Tibial artery (tissue), 4 donors: Measurements from ENCODE around the gene PCK2.

ENCODE experiments used
- DNase-seq, 2 donors: peaks; one replicate each; pipeline ENCODE4 v3.0.0-alpha.2; 2019
- H3K27ac ChIP-seq, 2 donors: fragments of 200-600 bp; sonication (generic) in 1 of 2; 1 replicate in 1 of 2; 2 replicates in 1 of 2; pipeline ENCODE4 v1.5.1; 2018 to 2019; ENCODE audit warnings: mild to moderate bottlenecking in 1 of 2
- H3K27me3 ChIP-seq, 2 donors: fragments of 200-600 bp; sonication (generic) in 1 of 2; one replicate each; pipeline versions ENCODE4 v1.5.1 to v1.6.0; 2016 to 2019
- H3K36me3 ChIP-seq, 3 donors: fragments of 200-600 bp; sonication (generic) in 2 of 3; one replicate each; pipeline ENCODE4 v1.5.1; 2016 to 2019; ENCODE audit warnings: mild to moderate bottlenecking in 2 of 3
- H3K4me1 ChIP-seq, 4 donors: fragments of 200-600 bp; sonication (generic) in 2 of 4; 1 replicate in 3 of 4; 2 replicates in 1 of 4; pipeline ENCODE4 v1.5.1; 2016 to 2019
- H3K4me3 ChIP-seq, 2 donors: fragments of 200-600 bp; sonication (generic) in 1 of 2; 1 replicate in 1 of 2; 2 replicates in 1 of 2; pipeline ENCODE4 v1.5.1; 2018 to 2019; ENCODE audit warnings: mild to moderate bottlenecking in 2 of 2
- H3K9me3 ChIP-seq, 3 donors: fragments of 200-600 bp; sonication (generic) in 1 of 3; one replicate each; pipeline ENCODE4 v1.5.1; 2016 to 2019
- CTCF ChIP-seq, 2 experiments: fragments of 200-600 bp in 1 of 2; fragments of 450-650 bp in 1 of 2; IDR thresholded peaks; one replicate each; pipeline ENCODE4 v1.5.1; 2017 to 2019; ENCODE audit warnings: antibody characterized with exemption in 2 of 2, mild to moderate bottlenecking in 1 of 2, moderate library complexity in 1 of 2
- intact Hi-C: fragments of 100-400 bp; cut with DNase I; formaldehyde crosslinking; loops from one replicate; pipeline ENCODE4 v1.15.0; 2023; ENCODE audit warnings: low total_unique reads

PCK2 gene

DNA sequence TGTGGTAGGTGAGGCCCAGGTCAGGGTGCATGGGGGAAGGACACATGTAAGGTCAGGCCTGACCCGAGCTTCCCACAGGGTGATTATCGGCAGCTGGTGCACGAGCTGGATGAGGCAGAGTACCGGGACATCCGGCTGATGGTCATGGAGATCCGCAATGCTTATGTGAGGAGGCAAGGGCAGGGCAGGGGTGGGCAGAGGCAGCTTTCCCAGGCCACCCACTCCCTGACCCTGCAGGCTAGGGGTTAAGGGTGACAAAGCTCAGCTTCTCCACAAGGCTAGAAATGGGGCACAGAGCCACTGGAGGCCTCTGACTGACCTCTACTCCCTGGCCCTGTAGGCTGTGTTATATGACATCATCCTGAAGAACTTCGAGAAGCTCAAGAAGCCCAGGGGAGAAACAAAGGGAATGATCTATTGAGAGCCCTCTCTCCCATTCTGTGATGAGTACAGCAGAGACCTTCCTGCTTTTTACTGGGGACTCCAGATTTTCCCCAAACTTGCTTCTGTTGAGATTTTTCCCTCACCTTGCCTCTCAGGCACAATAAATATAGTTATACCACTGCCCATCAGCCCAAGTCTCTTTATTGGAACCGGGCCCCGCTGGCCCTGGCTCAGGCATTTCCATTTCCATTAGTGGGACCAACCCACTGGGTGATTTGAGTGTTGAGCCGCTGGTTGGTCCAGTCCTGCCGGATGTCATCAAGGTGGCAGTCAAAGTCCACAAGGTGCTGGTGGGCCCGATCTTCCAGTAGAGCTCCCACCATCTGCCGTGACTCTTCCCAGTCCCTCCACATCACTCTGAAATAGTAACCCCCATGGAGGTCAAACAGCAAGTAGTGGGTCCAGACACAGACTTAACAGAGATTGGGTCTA lies 44.5 kb downstream of the PCK2 start:
- no peak for DNase-seq
- no peaks in the 10 kb centered on the region for H3K27me3 ChIP-seq
- H3K9me3 ChIP-seq = no peaks in the 10 kb centered on the region
- no peak for TF ChIP-seq CTCF (IDR thresholded peaks at IDR 0.05)
- intact Hi-C loops = no loop called here
- no peak overlapping the region for H3K4me3 ChIP-seq
- H3K36me3 ChIP-seq = peaks cover 12 to 24% (median 24%) of the 10 kb centered on the region in 3 donors
- no peak overlapping the region for H3K27ac ChIP-seq
- peaks cover 7 to 49% (median 36%) of the 10 kb centered on the region in 4 donors for H3K4me1 ChIP-seq

DNA sequence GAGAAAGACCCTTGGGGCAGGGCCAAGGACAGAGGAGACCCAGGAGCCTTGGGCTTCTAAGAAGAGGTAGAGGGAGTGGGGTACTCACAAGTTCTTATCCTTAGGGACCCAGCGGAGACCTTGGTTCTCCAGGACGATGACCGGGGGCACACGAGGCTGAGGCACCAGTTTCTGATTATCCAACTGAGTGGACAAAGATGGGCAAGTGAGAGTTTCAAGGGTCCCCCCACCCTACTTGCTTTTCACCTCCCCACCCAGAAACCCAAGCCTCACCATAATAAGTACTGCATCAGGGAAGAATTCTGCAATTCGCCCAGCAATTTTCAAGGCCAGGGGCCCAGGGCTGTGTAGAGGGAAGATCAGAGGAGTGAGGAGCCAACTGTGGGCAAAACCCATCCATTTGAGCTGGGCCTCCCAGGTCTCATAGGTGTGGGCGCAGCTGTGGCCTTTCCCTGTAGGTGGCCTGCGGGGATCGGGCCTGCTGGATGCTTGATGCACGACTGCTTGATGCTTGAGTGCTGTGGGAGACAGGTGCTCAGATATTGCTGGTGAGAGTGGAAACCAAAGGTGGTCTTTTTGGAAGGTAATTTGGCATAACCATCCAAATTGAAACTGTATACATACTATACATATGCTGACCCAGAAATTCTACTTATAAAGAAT lies 45.3 kb downstream of the PCK2 start:
- H3K4me1 ChIP-seq = peaks cover 7 to 49% (median 36%) of the 10 kb centered on the region in 4 donors
- no peak overlapping the region for H3K4me3 ChIP-seq
- TF ChIP-seq CTCF (IDR thresholded peaks at IDR 0.05) = no peak
- H3K9me3 ChIP-seq = no peaks in the 10 kb centered on the region
- no peak for DNase-seq
- intact Hi-C loops = no loop called here
- H3K36me3 ChIP-seq = peaks cover 12 to 24% (median 24%) of the 10 kb centered on the region in 3 donors
- no peaks in the 10 kb centered on the region for H3K27me3 ChIP-seq
- H3K27ac ChIP-seq = peak overlapping the region; percentile 22 to 91

GRCh38 chr14:24141097-24141880 lies 47.2 kb downstream of the PCK2 start, which contains the start of gene EMC9:
Gene EMC9, minus strand, starts transcription at chr14:24141591. Its CDS starts 287 bp downstream, at chr14:24141304.
- H3K36me3 ChIP-seq = peaks cover 12 to 24% (median 24%) of the 10 kb centered on the region in 3 donors
- H3K27me3 ChIP-seq = no peaks in the 10 kb centered on the region
- TF ChIP-seq CTCF (IDR thresholded peaks at IDR 0.05) = peak; percentile 63 to 65
- H3K9me3 ChIP-seq = no peaks in the 10 kb centered on the region
- H3K27ac ChIP-seq = peak within 1 kb of the TSS; percentile 91 to 92
- H3K4me1 ChIP-seq = peaks cover 7 to 58% (median 42%) of the 10 kb centered on the region in 4 donors
- intact Hi-C loops = no loop called here
- H3K4me3 ChIP-seq = peak within 1 kb of the TSS; percentile 86 to 93
- DNase-seq = peak; percentile 100

DNA sequence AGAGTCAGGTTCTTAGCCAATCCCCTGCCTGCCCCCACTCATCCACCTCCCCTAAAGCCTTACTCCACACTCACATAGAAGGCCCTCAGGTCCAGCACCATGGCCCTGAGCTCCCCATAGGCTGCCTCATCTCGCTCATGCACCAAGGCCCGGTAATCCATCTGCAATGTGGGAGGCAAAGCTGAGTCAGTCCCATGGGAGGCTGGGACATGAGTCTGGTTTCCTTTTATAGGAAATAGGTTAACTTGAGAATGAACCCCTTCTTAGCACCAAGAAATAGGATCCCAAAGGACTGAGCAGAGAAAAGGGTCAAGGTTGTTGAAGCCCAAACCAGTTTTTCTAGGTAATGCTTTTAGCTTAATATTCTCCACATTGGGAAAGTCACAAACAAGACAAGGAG lies 49.4 kb downstream of the PCK2 start:
- Histone ChIP-seq H3K9me3 (no peaks in the 10 kb centered on the region), H3K27me3 (no peaks in the 10 kb centered on the region), H3K27ac (no peak overlapping the region), H3K4me1 (peaks cover 17 to 50% (median 39%) of the 10 kb centered on the region in 4 donors), H3K36me3 (peaks cover 6 to 12% (median 12%) of the 10 kb centered on the region in 3 donors), H3K4me3 (no peak overlapping the region)
- intact Hi-C loops = no loop called here
- no peak for TF ChIP-seq CTCF (IDR thresholded peaks at IDR 0.05)
- DNase-seq = no peak

DNA sequence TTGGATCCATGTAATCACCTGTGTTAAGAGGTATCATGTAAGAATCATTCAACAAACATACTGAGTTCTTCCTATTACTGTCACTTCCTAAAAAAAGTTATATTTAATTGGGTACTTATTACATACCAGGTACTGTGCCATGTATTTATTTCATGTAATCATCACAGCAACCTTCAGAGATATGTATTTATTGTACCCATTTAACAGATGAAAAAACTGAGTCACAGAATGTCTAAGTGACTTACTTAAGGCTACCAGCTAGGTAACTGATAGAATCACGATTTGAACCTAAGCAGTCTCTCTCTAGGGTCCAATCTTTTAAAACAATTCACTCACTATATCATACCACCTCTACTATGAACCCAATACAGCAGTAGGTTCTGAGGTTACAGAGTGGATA lies 50.3 kb downstream of the PCK2 start:
- Histone ChIP-seq H3K27me3 (no peaks in the 10 kb centered on the region), H3K4me1 (peaks cover 18 to 52% (median 38%) of the 10 kb centered on the region in 4 donors), H3K36me3 (peaks cover 4 to 12% (median 10%) of the 10 kb centered on the region in 3 donors), H3K27ac (no peak overlapping the region), H3K4me3 (no peak overlapping the region), H3K9me3 (no peaks in the 10 kb centered on the region)
- TF ChIP-seq CTCF (IDR thresholded peaks at IDR 0.05) = no peak
- DNase-seq = no peak
- intact Hi-C loops = no loop called here
